ENCODE data around the gene AHCYL2.
"Not testable (repeated sequence)": the region's sequence is repeated elsewhere in the genome, so short reads cannot be mapped to it uniquely, and the experiment has no call there.

AHCYL2 gene

GRCh38 chr7:129238546-129238945, 13.7 kb downstream of the AHCYL2 start:
- no peak for TF ChIP-seq CTCF (IDR thresholded peaks at IDR 0.05; ENCODE audit: extremely low read depth, missing control alignments)
- DNase-seq (ENCODE audit: low spot score) = no peak

DNA sequence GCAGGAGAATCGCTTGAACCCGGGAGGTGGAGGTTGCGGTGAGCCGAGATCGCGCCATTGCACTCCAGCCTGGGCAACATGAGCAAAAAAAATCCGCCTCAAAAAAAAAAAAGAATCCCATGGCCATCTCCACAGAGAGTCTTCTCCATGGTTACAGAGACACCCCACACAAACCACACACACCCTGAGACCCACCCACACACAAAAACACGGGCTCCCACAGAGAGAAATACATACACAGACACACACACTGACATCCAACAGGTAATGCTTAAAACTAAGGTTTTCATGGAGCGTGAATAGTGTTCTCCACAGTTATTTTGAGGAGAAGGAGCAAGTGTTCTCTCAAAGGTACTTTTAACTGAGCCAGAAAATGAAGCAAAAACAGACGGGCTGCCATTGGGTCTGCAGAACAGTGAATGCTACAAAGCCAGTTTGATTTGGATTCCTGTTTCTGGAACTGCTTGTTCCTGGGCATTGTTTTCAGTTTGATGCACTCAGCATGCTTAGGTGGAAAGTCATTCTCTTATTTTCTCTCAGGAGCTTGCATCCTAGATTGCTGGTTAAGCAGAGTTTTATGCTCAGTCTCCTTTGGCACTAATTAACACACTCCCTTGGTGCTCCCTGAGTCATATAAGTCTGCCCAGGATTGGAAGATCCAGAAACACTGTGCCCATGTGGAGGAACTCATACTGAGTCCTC, 15.4 kb downstream of the AHCYL2 start:
- DNase-seq (ENCODE audit: low spot score) = no peak
- no peak for TF ChIP-seq CTCF (IDR thresholded peaks at IDR 0.05; ENCODE audit: extremely low read depth, missing control alignments)

- no peak for DNase-seq (ENCODE audit: low spot score)
- TF ChIP-seq CTCF (IDR thresholded peaks at IDR 0.05; ENCODE audit: extremely low read depth, missing control alignments) = no peak
Measured at GRCh38 chr7:129244220-129244619, 19.4 kb downstream of the AHCYL2 start.

DNA sequence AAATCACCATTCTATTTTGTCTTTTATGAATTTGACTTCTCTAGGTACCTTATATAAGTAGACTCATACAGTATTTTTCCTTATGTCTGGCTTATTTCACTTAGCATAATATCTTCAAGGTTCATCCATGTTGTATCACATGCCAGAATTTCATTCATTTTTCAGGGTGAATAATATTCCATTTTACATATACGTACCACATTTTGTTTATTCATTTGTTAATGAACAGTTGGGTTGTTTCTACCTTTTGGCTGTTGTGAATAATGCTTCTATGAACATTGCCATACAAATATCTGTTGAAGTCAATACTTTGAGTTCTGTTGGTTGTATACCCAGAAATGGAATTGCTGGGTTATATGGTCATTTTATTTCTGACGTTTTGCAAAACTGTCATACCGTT, 20.7 kb downstream of the AHCYL2 start:
- TF ChIP-seq CTCF (IDR thresholded peaks at IDR 0.05; ENCODE audit: extremely low read depth, missing control alignments) = no peak
- DNase-seq (ENCODE audit: low spot score) = no peak

DNA sequence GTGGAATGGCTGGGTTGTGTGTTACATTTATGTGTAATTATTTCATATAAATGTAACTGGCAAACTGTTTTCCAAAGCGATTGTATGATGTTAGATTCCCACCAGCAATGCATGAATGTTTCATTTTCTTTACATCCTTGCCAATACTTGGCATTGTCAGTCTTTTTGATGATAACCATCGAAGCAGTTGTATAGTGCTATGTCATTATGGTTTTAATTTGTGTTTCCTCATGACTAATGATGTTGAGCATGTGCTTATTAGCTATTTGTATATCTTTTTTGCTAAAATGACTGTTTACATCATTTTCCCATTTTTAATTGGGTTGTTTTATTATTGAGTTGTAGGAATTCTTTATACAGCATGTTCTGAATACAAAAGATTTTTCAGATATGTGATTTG, 22.3 kb downstream of the AHCYL2 start:
- no peak for TF ChIP-seq CTCF (IDR thresholded peaks at IDR 0.05; ENCODE audit: extremely low read depth, missing control alignments)

DNA sequence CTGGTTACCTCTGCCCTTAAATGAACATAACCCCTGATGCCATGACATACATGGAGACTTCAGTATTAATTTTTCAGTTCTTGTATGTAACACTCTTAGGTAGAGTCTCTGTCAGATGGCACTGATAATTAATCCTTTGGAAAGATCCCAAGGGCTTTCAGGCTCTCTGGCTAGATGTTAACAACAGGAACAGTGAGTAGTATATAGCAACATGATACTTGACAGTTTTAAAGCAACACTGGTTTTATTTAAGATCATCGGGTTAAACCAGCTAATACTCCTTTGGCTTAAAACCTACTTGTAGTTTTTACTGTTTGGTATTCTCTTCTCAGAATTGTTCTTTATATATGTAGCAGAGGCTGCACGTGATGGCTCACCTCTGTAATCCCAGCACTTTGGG, 27.3 kb downstream of the AHCYL2 start:
- TF ChIP-seq CTCF (IDR thresholded peaks at IDR 0.05; ENCODE audit: extremely low read depth, missing control alignments) = no peak
- no peak for DNase-seq (ENCODE audit: low spot score)

More for the DNA sequence above, 22.3 kb downstream of the AHCYL2 start:
- no peak for DNase-seq (ENCODE audit: low spot score)

GRCh38 chr7:129252603-129253002, 27.8 kb downstream of the AHCYL2 start:
- DNase-seq (ENCODE audit: low spot score) = not testable (repeated sequence)

DNA sequence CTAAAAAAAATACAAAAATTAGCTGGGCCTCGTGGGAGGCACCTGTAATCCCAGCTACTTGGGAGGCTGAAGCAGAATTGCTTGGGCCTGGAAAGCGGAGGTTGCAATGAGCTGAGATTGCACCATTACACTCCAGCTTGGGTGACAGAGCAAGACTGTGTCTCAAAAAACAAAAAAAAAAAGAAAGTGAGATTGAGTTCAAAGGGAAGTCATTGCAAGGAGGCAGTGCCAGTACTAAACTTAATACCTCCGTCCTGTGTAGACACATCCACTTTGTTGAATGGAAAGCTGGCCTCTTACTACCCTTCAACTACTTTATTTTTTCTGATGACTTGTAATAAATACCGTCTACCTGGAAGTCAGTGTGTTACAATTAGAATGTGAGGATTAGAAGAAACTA, 31.0 kb downstream of the AHCYL2 start:
- DNase-seq (ENCODE audit: low spot score) = no peak
- TF ChIP-seq CTCF (IDR thresholded peaks at IDR 0.05; ENCODE audit: extremely low read depth, missing control alignments) = no peak

All from GM20000 (cell line).